K562 (cell line): ENCODE measurements around the gene CROT. TPM values are rescaled to one million over a fixed set of nuclear protein-coding genes. Genes with fewer than 3 reads are reported as not detected.

Source experiments
- ATAC-seq: fragments of 200-7000 bp; cut with Tn5 transposase; 3 replicates; pipeline ENCODE4 v1.9.1; 2020; ENCODE audit warnings: moderate library complexity
- BruUV-seq: library from RNA; stranded (reverse); fragments of 400-500 nt; replicated peaks from 2 replicates; lab custom pipeline; 2021; lab: Mats Ljungman, UMichigan
- CTCF ChIA-PET: fragments of 300-600 bp; formaldehyde crosslinking; extraction: SDS; loops from one replicate; lab custom pipeline; 2021; ENCODE audit warnings: low intra/inter-chr PET ratio; lab: Yijun Ruan, JAX
- POLR2A ChIA-PET: fragments of 300-600, 350-650 bp; sonication (Branson Sonifier 250); formaldehyde crosslinking; extraction: SDS; loops from one replicate; lab custom pipeline; 2021; ENCODE audit warnings: antibody characterized with exemption, inconsistent platforms; lab: Yijun Ruan, JAX
- DNase-seq, 4 experiments: peaks; one replicate each; pipeline versions ENCODE4 v3.0.0 to v3.0.0-alpha.2; 2011 to 2018; ENCODE audit warnings: low spot score in 3 of 4, mixed read lengths in 3 of 4; ENCODE audit errors: extremely low read depth in 1 of 4
- FAIRE-seq: peaks from 2 replicates; lab custom pipeline; 2011; peaks lifted over from hg19 to GRCh38; lab: Jason Lieb, UNC
- H2AFZ ChIP-seq: 2 replicates; pipeline ENCODE4 v1.6.0; 2011; ENCODE audit warnings: low read depth, low read length, control low read depth, inconsistent platforms
- H3K27ac ChIP-seq: fragments of 200-600 bp; 3 replicates; pipeline ENCODE4 v1.8.0; 2011; ENCODE audit warnings: low read depth, mild to moderate bottlenecking, control low read depth, inconsistent platforms, low read length, moderate library complexity, mixed read lengths; ENCODE audit errors: extremely low read depth
- H3K27me3 ChIP-seq, 2 experiments: fragments of 300-600 bp in 1 of 2; 2 replicates in 1 of 2; 3 replicates in 1 of 2; pipeline versions ENCODE4 v1.6.0 to v1.8.0; 2011; ENCODE audit warnings: inconsistent platforms in 2 of 2, low read length in 2 of 2, mild to moderate bottlenecking in 1 of 2, mixed read lengths in 1 of 2, moderate library complexity in 1 of 2; ENCODE audit not compliant: control insufficient read depth in 2 of 2, insufficient read depth in 2 of 2
- H3K36me3 ChIP-seq: fragments of 300-600 bp; 3 replicates; pipeline ENCODE4 v1.8.0; 2011; ENCODE audit warnings: mild to moderate bottlenecking, low read length, inconsistent platforms; ENCODE audit not compliant: control insufficient read depth, insufficient read depth
- H3K4me1 ChIP-seq, 2 experiments: fragments of 200-600 bp in 1 of 2; replicated peaks in 1 of 2; 2 replicates in 1 of 2; 3 replicates in 1 of 2; pipeline versions ENCODE4 v1.5.1 to v1.8.0; 2011; ENCODE audit warnings: inconsistent platforms in 2 of 2, low read length in 2 of 2, mild to moderate bottlenecking in 1 of 2, mixed read lengths in 1 of 2, moderate library complexity in 1 of 2; ENCODE audit not compliant: control insufficient read depth in 2 of 2, insufficient read depth in 2 of 2
- H3K4me2 ChIP-seq: 2 replicates; pipeline ENCODE4 v1.6.1; 2011; ENCODE audit warnings: low read length, control low read depth, inconsistent platforms, mixed read lengths; ENCODE audit not compliant: insufficient read depth
- H3K4me3 ChIP-seq: fragments of 200-600 bp; sonication (generic), shearing (Covaris generic); 2 replicates; pipeline ENCODE4 v1.5.1; 2016; ENCODE audit warnings: control low read depth, inconsistent platforms
- H3K79me2 ChIP-seq: fragments of 200-600 bp; 3 replicates; pipeline ENCODE4 v1.8.0; 2011; ENCODE audit warnings: low read length, inconsistent platforms; ENCODE audit not compliant: control insufficient read depth, insufficient read depth
- H3K9ac ChIP-seq, 2 experiments: 2 replicates each; pipeline versions ENCODE4 v1.6.0 to v1.6.1; 2011; ENCODE audit warnings: low read depth in 2 of 2, low read length in 2 of 2, control low read depth in 1 of 2, inconsistent platforms in 1 of 2, mild to moderate bottlenecking in 1 of 2, mixed read lengths in 1 of 2; ENCODE audit not compliant: insufficient read depth in 1 of 2
- H3K9me1 ChIP-seq: one replicate; pipeline ENCODE4 v1.6.0; 2011; ENCODE audit warnings: inconsistent platforms, mild to moderate bottlenecking, low read length, moderate library complexity; ENCODE audit not compliant: control insufficient read depth, insufficient read depth
- H3K9me3 ChIP-seq: replicated peaks from 2 replicates; pipeline ENCODE4 v1.5.1; 2011; ENCODE audit warnings: low read depth, low read length, inconsistent platforms; ENCODE audit not compliant: control insufficient read depth, insufficient read depth
- H4K20me1 ChIP-seq: replicated peaks from 2 replicates; pipeline ENCODE4 v1.6.1; 2011; ENCODE audit warnings: low read length, inconsistent platforms, mixed read lengths; ENCODE audit not compliant: control insufficient read depth, insufficient read depth
- CBFA2T2 ChIP-seq: fragments of 450-650 bp; conservative IDR thresholded peaks from 2 replicates; pipeline ENCODE4 v1.6.1; 2017; ENCODE audit warnings: mild to moderate bottlenecking
- ETV5 ChIP-seq: sonication (generic); formaldehyde crosslinking; IDR thresholded peaks from 2 replicates; pipeline ENCODE4 v1.4.0; 2020; ENCODE audit warnings: low read depth, mild to moderate bottlenecking, missing genetic modification reagents
- GTF2B ChIP-seq: IDR thresholded peaks from 2 replicates; pipeline ENCODE4 v1.6.1; 2011; ENCODE audit not compliant: insufficient read length; ENCODE audit errors: extremely low read depth
- HES1 ChIP-seq: fragments of 450-650 bp; IDR thresholded peaks from 2 replicates; pipeline ENCODE4 v1.6.1; 2016; ENCODE audit warnings: low read depth, mild to moderate bottlenecking, moderate library complexity
- HMBOX1 ChIP-seq: sonication (generic); IDR thresholded peaks from 2 replicates; pipeline ENCODE4 v1.6.1; 2016
- MEF2D ChIP-seq: conservative IDR thresholded peaks from 2 replicates; pipeline ENCODE4 v1.6.1; 2016; ENCODE audit warnings: low read depth, missing genetic modification characterization, missing compliant biosample characterization
- PTBP1 ChIP-seq: fragments of 200-400 bp; formaldehyde crosslinking; IDR thresholded peaks from 2 replicates; pipeline ENCODE4 v1.6.1; 2017; ENCODE audit warnings: low read depth, low read length
- SMARCB1 ChIP-seq: IDR thresholded peaks from 2 replicates; pipeline ENCODE4 v1.6.1; 2011; ENCODE audit warnings: improper control_type of control experiment, low read depth; ENCODE audit not compliant: insufficient read length
- SP1 ChIP-seq: sonication (generic); formaldehyde crosslinking; IDR thresholded peaks from 2 replicates; pipeline ENCODE4 v1.8.1; 2022; ENCODE audit warnings: mild to moderate bottlenecking, missing genetic modification reagents
- SREBF1 ChIP-seq: fragments of 150-350 bp; IDR thresholded peaks from 2 replicates; pipeline ENCODE4 v1.6.1; 2014; ENCODE audit warnings: antibody characterized with exemption, low read depth, low read length, borderline replicate concordance
- TAF1 ChIP-seq: IDR thresholded peaks from 2 replicates; pipeline ENCODE4 v1.6.1; 2011; ENCODE audit warnings: mild to moderate bottlenecking, low read length, moderate library complexity; ENCODE audit not compliant: insufficient read depth, control insufficient read depth, severe bottlenecking; ENCODE audit errors: extremely low read depth
- XRCC3 ChIP-seq: fragments of 450-650 bp; IDR thresholded peaks from 2 replicates; pipeline ENCODE4 v1.6.1; 2017; ENCODE audit warnings: mild to moderate bottlenecking, moderate library complexity
- ZFP1 ChIP-seq: fragments of 450-650 bp; formaldehyde crosslinking; IDR thresholded peaks from 2 replicates; pipeline ENCODE4 v1.4.0; 2020; ENCODE audit warnings: mild to moderate bottlenecking, mixed read lengths
- ZNF695 ChIP-seq: fragments of 450-650 bp; formaldehyde crosslinking; IDR thresholded peaks from 2 replicates; pipeline ENCODE4 v1.4.0; 2020; ENCODE audit warnings: mild to moderate bottlenecking, moderate library complexity
- ZSCAN32 ChIP-seq: fragments of 450-650 bp; formaldehyde crosslinking; IDR thresholded peaks from 2 replicates; pipeline ENCODE4 v1.4.0; 2020; ENCODE audit warnings: mild to moderate bottlenecking, moderate library complexity
- WGBS: fragments of 100-300 bp; shearing (Covaris generic); methylation state at CpG from one replicate; pipeline ENCODE4 v1.1.6; 2016; ENCODE audit warnings: low coverage, mixed read lengths; ENCODE audit not compliant: insufficient coverage; ENCODE audit errors: missing lambda C conversion rate; 5-methylcytosine and 5-hydroxymethylcytosine counted together
- in situ Hi-C: fragments of 300-500 bp; cut with MboI; formaldehyde crosslinking; loops from 4 replicates; pipeline ENCODE4 v1.15.0; 2018; ENCODE audit warnings: inconsistent platforms, mixed read lengths
- intact Hi-C: fragments of 100-400 bp; cut with micrococcal nuclease; formaldehyde crosslinking; loops from 2 replicates; pipeline ENCODE4 v1.14.2; 2022
- polyA plus RNA-seq, 8 experiments: library from polyadenylated mRNA; depleted of rRNA in 4 of 8; stranded (reverse) in 5 of 8; unstranded in 3 of 8; fragments of >200 nt; fragmentation: Nextera tagmentation in 2 of 8; fragmentation: Illumina TruSeq in 1 of 8; extraction: Ambion mirVana in 2 of 8; extraction: Trizol in 1 of 8; gene quantifications; 2 replicates each; pipeline versions ENCODE4 v1.2.1 to v1.2.3, GENCODE V29; 2011 to 2014; ENCODE audit warnings: inconsistent platforms in 1 of 8, missing spikeins in 1 of 8
- total RNA-seq, 7 experiments: library from RNA; depleted of rRNA in 6 of 7; stranded (reverse); fragments of >200 nt in 6 of 7; fragmentation: Illumina TruSeq in 2 of 7; extraction: Trizol in 2 of 7; gene quantifications; 2 replicates each; pipeline versions ENCODE4 v1.2.1 to v1.2.3, GENCODE V29; 2011 to 2021; ENCODE audit warnings: low replicate concordance in 1 of 7
- TF ChIP-seq, protein P1 (sequence below): fragments of 450-650 bp; conservative IDR thresholded peaks from 2 replicates; pipeline ENCODE4 v1.6.1; 2016; ENCODE audit warnings: missing genetic modification characterization, low read depth, mild to moderate bottlenecking, control low read depth, missing compliant biosample characterization
- TF ChIP-seq, protein P2 (sequence below): IDR thresholded peaks from 2 replicates; pipeline ENCODE4 v1.6.1; 2016; ENCODE audit warnings: missing genetic modification characterization, missing compliant biosample characterization

Gene CROT
- total and polyA plus RNA-seq, 9 of the 15 experiments (the other 6 are each of a cell fraction or from before 2014, with no cell fraction given): 2.5 to 8.1 (median 5.1) TPM

- ChIA-PET POLR2A (interaction anchor here (1.2 kb wide), 1 partner anchor 99 kb away, joined by 3 read pairs; no protein-coding TSS in a partner anchor), CTCF (interaction anchor here (0.8 kb wide), 1 partner anchor 99 kb away, joined by 3 read pairs; no protein-coding TSS in a partner anchor)
- Histone ChIP-seq H3K79me2 (no peaks in the 10 kb centered on the region), H3K9me1 (no peaks in the 10 kb centered on the region), H3K4me2 (no peak overlapping the region), H3K9ac (no peak overlapping the region), H3K27ac (no peak overlapping the region), H3K4me3 (no peak overlapping the region), H2AFZ (no peak overlapping the region), H3K9me3 (no peaks in the 10 kb centered on the region), H4K20me1 (no peaks in the 10 kb centered on the region), H3K4me1 (no peaks in the 10 kb centered on the region), H3K27me3 (peaks cover 0 to 7% of the 10 kb centered on the region in 2 experiments; a peak in 1 of 5 replicates), H3K36me3 (no peaks in the 10 kb centered on the region)
- WGBS: 0% methylated on average over 1 of the region's 1 CpG
- DNase-seq: no peak
- in situ Hi-C loops: loop anchor here (10.0 kb wide), 1 partner anchor 798 kb away; no protein-coding TSS in a partner anchor
- TF ChIP-seq HMBOX1 (no peak), ZSCAN32 (no peak), PTBP1 (no peak), TAF1 (no peak), CBFA2T2 (no peak), ETV5 (CRISPR knock-in tag) (no peak), HES1 (no peak), ZFP1 (no peak), XRCC3 (no peak), MEF2D (no peak), SREBF1 (no peak), GTF2B (no peak), ZNF695 (no peak), SMARCB1 (no peak), SP1 (CRISPR knock-in tag) (no peak)
- TF ChIP-seq, protein P1, sequence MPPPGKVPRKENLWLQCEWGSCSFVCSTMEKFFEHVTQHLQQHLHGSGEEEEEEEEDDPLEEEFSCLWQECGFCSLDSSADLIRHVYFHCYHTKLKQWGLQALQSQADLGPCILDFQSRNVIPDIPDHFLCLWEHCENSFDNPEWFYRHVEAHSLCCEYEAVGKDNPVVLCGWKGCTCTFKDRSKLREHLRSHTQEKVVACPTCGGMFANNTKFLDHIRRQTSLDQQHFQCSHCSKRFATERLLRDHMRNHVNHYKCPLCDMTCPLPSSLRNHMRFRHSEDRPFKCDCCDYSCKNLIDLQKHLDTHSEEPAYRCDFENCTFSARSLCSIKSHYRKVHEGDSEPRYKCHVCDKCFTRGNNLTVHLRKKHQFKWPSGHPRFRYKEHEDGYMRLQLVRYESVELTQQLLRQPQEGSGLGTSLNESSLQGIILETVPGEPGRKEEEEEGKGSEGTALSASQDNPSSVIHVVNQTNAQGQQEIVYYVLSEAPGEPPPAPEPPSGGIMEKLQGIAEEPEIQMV: no peak
- TF ChIP-seq, protein P2, sequence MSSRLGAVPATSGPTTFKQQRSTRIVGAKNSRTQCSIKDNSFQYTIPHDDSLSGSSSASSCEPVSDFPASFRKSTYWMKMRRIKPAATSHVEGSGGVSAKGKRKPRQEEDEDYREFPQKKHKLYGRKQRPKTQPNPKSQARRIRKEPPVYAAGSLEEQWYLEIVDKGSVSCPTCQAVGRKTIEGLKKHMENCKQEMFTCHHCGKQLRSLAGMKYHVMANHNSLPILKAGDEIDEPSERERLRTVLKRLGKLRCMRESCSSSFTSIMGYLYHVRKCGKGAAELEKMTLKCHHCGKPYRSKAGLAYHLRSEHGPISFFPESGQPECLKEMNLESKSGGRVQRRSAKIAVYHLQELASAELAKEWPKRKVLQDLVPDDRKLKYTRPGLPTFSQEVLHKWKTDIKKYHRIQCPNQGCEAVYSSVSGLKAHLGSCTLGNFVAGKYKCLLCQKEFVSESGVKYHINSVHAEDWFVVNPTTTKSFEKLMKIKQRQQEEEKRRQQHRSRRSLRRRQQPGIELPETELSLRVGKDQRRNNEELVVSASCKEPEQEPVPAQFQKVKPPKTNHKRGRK (tag): no peak
- BruUV-seq: no TSS peak
- intact Hi-C loops: loop anchor here (10.0 kb wide), 1 partner anchor 488 kb away; no protein-coding TSS in a partner anchor
- FAIRE-seq: no peak
- ATAC-seq: no peak
These were observed 28.5 kb upstream of the CROT start for GRCh38 chr7:87316846-87317552.
